ENCODE measurements around the gene USP10.

The USP10 gene

DNA sequence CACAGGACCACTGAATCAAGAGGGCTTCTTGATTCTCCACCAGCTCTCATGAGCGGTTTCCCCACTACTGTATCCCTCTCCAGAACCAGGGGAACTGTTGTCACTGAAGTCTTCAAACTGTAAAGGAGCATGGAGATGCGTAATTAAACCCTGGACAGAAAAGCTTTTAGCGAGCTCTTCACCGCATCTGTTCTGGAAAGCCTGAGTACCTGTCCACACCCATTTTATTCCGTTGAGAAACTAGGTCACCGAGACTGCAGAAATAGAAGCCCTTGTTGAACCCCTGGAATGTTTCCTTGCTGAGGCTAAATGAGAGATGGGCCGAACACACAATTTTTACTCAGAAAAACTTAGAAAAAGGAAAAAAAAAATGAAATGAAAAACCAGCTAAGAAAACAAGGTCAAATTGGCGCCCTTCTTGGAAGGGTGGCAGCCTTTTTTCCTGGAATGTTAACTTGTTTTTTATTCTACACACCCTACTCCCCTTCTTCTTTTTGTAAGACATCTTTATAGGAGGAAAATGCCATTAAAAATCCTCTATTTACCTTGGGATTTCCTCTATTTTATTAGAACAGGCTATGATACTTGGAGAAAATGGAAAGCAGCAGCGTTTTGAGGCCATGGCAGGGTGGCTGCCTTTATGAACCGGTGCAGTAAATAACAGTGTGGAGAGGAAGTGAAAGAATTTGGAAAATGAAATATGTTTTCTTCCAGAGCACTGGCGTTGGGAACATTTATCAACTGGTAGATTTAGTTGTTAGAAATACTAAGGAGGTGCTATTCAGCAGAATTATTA is 67.4 kb downstream of the USP10 start:
- no peaks in the 10 kb centered on the region for H3K9me3 Mint-ChIP-seq
- H3K36me3 Mint-ChIP-seq (ENCODE audit: low read depth), result peaks cover 94% of the 10 kb centered on the region
- peak overlapping the region; percentile 60 for H3K27ac Mint-ChIP-seq
- no peak overlapping the region for H3K4me3 Mint-ChIP-seq
- peaks cover 33% of the 10 kb centered on the region for H3K4me1 Mint-ChIP-seq (ENCODE audit: low read depth)
- DNase-seq, result no peak
- no peaks in the 10 kb centered on the region for H3K27me3 Mint-ChIP-seq

GRCh38 chr16:84768061-84768807 is 68.4 kb downstream of the USP10 start:
- Mint-ChIP-seq H3K27ac (peak overlapping the region; percentile 61), H3K27me3 (no peaks in the 10 kb centered on the region), H3K9me3 (no peaks in the 10 kb centered on the region), H3K4me3 (no peak overlapping the region), H3K4me1 (ENCODE audit: low read depth) (peaks cover 33% of the 10 kb centered on the region), H3K36me3 (ENCODE audit: low read depth) (peaks cover 95% of the 10 kb centered on the region)
- DNase-seq, result no peak

GRCh38 chr16:84768808-84769197 is 69.0 kb downstream of the USP10 start:
- H3K4me1 Mint-ChIP-seq (ENCODE audit: low read depth), result peaks cover 31% of the 10 kb centered on the region
- peaks cover 95% of the 10 kb centered on the region for H3K36me3 Mint-ChIP-seq (ENCODE audit: low read depth)
- no peak for DNase-seq
- no peak overlapping the region for H3K4me3 Mint-ChIP-seq
- H3K27me3 Mint-ChIP-seq, result no peaks in the 10 kb centered on the region
- no peaks in the 10 kb centered on the region for H3K9me3 Mint-ChIP-seq
- no peak overlapping the region for H3K27ac Mint-ChIP-seq

DNA sequence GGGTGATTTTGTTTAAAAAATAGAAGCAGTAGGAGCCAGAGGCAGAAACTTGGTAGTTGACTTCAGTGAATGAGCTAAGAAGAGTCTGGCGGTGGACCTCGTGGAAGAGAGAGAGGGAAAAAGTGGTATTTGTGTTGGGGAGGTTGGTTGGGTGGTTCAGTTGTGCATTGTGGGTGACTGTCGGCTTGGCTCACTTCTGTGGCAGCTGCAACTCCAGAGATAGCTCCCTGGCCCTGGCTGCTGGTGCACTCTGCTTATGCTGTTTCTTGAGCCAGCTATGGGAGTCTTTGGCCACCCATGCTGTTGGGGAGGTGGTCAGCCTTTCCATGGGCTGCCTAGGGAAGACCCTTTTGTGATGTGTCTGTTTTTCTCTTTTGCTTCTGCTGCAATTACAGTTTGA is 69.6 kb downstream of the USP10 start:
- DNase-seq, result no peak
- Mint-ChIP-seq H3K27me3 (no peaks in the 10 kb centered on the region), H3K36me3 (ENCODE audit: low read depth) (peaks cover 93% of the 10 kb centered on the region), H3K27ac (peak overlapping the region; percentile 67), H3K9me3 (no peaks in the 10 kb centered on the region), H3K4me3 (no peak overlapping the region), H3K4me1 (ENCODE audit: low read depth) (peaks cover 29% of the 10 kb centered on the region)

DNA sequence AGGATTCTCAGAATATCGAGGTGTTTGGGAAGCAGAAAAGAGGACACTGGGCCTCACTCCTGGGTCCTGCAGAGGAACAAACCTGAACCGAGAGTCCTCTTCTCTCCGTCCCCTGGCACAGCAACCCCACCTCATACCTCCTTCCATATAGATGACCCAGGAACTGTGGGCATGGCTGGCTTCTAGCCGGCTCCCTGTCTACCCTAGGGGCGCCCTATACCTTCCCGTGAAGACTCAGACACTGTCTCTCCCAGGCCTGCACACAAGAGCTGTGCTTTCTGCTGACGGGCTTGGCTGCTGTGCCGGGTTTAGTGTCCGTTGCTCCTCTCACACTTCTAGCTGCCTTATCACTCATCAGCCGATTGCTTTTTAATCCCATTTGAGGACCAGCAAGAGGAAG is 73.5 kb downstream of the USP10 start:
- Mint-ChIP-seq H3K4me1 (ENCODE audit: low read depth) (no peaks in the 10 kb centered on the region), H3K9me3 (no peaks in the 10 kb centered on the region), H3K27ac (no peak overlapping the region), H3K27me3 (no peaks in the 10 kb centered on the region), H3K36me3 (ENCODE audit: low read depth) (peaks cover 95% of the 10 kb centered on the region), H3K4me3 (no peak overlapping the region)
- DNase-seq, result no peak

DNA sequence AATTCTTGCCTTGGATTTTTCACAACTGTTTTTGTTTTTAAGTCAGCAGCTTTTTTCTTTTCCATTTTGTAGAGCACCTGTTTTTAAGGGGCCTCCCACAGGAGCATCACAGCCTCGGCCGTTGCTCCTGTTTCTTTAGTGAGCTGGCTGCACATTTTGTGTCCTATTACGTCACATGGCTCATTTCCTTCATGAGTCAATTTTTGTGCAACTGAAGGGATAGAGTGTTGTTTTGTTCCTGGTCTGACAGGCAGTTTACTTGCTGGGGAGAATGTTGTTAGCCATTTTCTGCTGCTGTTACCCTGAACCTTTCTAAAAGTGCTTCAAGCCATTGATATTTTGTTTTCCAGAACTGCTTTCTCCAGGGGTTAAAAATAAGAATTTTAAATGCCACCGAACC is 75.0 kb downstream of the USP10 start:
- peaks cover 95% of the 10 kb centered on the region for H3K36me3 Mint-ChIP-seq (ENCODE audit: low read depth)
- no peaks in the 10 kb centered on the region for H3K4me1 Mint-ChIP-seq (ENCODE audit: low read depth)
- no peaks in the 10 kb centered on the region for H3K9me3 Mint-ChIP-seq
- DNase-seq, result no peak
- H3K27ac Mint-ChIP-seq, result peak overlapping the region; percentile 68
- H3K27me3 Mint-ChIP-seq, result no peaks in the 10 kb centered on the region
- H3K4me3 Mint-ChIP-seq, result no peak overlapping the region

DNA sequence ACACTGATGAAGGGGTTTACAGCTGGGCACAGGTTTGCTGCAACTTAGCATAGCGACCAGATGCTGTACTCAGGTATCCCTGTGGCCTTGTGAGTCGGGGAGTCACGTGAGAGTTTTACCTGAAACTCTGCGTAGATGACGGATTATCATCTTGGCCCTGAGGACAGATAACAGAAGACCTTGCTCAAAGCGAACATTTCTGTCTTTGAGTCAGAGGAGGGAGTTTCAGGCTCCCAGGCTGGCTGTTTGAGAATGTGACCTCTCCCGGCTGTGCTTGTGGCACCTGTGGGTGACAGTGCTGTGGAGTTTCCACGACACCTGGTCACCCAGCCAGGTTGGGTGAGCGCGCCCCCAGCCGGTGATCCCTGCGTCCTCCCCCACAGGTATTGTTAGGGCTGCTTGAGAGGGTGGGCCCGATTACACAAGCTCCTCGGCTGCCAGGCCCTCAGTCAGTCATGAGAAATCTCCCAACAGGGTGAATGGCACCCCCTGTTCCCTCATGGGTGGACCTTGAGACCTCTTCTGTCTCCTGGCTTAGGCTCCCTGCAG is 75.5 kb downstream of the USP10 start:
- no peak overlapping the region for H3K4me3 Mint-ChIP-seq
- DNase-seq, result no peak
- no peaks in the 10 kb centered on the region for H3K27me3 Mint-ChIP-seq
- no peaks in the 10 kb centered on the region for H3K4me1 Mint-ChIP-seq (ENCODE audit: low read depth)
- peaks cover 95% of the 10 kb centered on the region for H3K36me3 Mint-ChIP-seq (ENCODE audit: low read depth)
- H3K27ac Mint-ChIP-seq, result peak overlapping the region; percentile 68
- H3K9me3 Mint-ChIP-seq, result no peaks in the 10 kb centered on the region

GRCh38 chr16:84777435-84777834 is 77.6 kb downstream of the USP10 start:
- H3K36me3 Mint-ChIP-seq (ENCODE audit: low read depth), result peaks cover 84% of the 10 kb centered on the region

DNA sequence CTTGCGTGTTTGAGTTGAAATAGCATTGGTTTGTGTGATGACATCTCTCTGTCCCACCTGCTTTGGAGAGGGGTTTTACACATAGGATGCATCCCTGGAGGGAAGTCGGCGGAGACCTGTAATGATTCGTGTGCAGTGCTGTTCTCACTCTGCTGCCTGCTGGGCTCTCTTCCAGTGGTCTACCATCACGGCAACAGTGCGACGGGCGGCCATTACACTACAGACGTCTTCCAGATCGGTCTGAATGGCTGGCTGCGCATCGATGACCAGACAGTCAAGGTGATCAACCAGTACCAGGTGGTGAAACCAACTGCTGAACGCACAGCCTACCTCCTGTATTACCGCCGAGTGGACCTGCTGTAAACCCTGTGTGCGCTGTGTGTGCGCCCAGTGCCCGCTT is 78.9 kb downstream of the USP10 start:
- H3K27ac Mint-ChIP-seq, result no peak overlapping the region
- H3K27me3 Mint-ChIP-seq, result no peaks in the 10 kb centered on the region
- H3K9me3 Mint-ChIP-seq, result no peaks in the 10 kb centered on the region
- no peak overlapping the region for H3K4me3 Mint-ChIP-seq
- H3K36me3 Mint-ChIP-seq (ENCODE audit: low read depth), result peaks cover 71% of the 10 kb centered on the region
- H3K4me1 Mint-ChIP-seq (ENCODE audit: low read depth), result no peaks in the 10 kb centered on the region
- no peak for DNase-seq

More at GRCh38 chr16:84777435-84777834, 77.6 kb downstream of the USP10 start:
- H3K4me3 Mint-ChIP-seq, result no peak overlapping the region
- H3K27me3 Mint-ChIP-seq, result no peaks in the 10 kb centered on the region
- no peak overlapping the region for H3K27ac Mint-ChIP-seq
- no peaks in the 10 kb centered on the region for H3K4me1 Mint-ChIP-seq (ENCODE audit: low read depth)
- no peaks in the 10 kb centered on the region for H3K9me3 Mint-ChIP-seq
- no peak for DNase-seq

DNA sequence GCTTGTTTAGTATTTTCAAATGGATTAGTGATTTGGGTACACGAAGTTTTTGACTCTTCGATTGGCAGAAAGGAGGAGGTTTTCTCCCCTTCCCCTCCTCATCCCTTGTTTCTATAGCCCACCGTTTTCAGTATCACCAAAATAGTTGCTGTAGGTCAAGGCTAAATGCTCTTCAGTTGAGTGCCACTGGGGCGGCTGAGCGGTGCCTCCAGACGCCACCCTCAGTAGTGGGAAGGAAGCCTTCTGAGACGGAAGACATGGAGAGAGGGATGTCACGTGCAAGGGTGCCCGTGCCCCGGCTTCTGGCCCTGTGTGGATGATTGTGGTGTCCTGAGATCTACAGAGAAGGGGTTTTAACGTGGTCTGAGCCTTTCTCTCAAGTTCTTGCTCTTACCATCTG is 80.3 kb downstream of the USP10 start:
- H3K27ac Mint-ChIP-seq, result no peak overlapping the region
- peaks cover 61% of the 10 kb centered on the region for H3K36me3 Mint-ChIP-seq (ENCODE audit: low read depth)
- no peaks in the 10 kb centered on the region for H3K27me3 Mint-ChIP-seq
- H3K9me3 Mint-ChIP-seq, result no peaks in the 10 kb centered on the region
- no peaks in the 10 kb centered on the region for H3K4me1 Mint-ChIP-seq (ENCODE audit: low read depth)
- DNase-seq, result no peak
- H3K4me3 Mint-ChIP-seq, result no peak overlapping the region

DNA sequence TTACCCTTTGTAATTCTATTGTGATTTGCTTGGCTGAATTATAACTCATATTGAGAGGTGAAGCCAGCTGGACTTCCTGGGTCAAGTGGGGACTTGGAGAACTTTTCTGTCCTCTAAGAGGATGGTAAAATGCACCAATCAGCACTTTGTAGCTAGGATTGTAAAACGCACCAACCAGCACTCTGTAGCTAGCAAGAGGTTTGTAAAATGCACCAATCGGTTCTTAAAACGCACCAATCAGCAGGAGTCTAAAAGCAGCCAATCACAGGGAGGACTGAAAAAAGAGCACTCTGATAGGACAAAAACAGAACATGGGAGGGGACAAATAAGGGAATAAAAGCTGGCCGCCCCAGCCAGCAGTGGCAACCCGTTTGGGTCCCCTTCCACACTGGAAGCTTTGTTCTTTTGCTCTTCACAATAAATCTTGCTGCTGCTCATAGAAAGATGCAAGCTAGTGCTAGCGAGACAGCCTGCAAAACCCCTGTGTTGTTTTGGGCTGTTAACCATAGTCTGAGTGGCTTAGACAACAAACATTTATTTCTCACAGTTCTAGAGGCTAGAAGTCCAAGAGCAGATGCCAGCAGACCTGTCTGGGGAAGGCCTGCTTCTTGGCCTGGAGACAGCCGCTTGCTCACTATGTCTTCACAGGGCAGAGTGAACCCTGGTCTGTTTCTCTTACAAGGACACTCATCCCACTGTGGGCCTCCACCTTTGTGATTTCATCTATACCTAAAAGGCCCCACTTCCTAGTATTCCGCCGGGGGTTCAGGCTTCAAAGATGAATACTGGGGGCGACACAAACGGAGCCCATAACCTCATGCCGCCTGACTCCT is 81.0 kb downstream of the USP10 start:
- Mint-ChIP-seq H3K27me3 (no peaks in the 10 kb centered on the region), H3K36me3 (ENCODE audit: low read depth) (peaks cover 54% of the 10 kb centered on the region), H3K27ac (no peak overlapping the region), H3K4me3 (no peak overlapping the region), H3K9me3 (no peaks in the 10 kb centered on the region), H3K4me1 (ENCODE audit: low read depth) (no peaks in the 10 kb centered on the region)
- no peak for DNase-seq

DNA sequence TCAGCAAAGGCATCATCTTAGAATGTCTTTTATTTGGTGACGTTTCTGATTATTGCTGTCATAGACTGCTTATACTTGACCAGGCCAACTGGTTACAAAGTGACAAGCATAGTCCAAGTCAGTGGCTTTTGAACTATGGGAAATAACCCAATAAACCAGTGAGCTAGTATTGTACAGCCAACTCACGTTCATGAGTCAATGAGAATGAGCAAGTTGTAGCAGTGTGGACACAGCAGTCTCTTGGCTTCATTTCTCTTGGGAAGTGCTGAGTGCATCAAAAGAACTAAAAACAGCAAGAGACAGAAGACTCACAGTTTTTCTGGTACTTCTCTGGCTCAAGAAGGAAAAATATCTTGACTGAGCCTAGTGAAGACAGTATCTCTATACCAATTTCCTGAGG is 83.0 kb downstream of the USP10 start:
- Mint-ChIP-seq H3K4me1 (ENCODE audit: low read depth) (no peaks in the 10 kb centered on the region), H3K36me3 (ENCODE audit: low read depth) (peaks cover 37% of the 10 kb centered on the region), H3K27me3 (no peaks in the 10 kb centered on the region), H3K27ac (no peak overlapping the region), H3K9me3 (no peaks in the 10 kb centered on the region), H3K4me3 (no peak overlapping the region)
- DNase-seq, result no peak

DNA sequence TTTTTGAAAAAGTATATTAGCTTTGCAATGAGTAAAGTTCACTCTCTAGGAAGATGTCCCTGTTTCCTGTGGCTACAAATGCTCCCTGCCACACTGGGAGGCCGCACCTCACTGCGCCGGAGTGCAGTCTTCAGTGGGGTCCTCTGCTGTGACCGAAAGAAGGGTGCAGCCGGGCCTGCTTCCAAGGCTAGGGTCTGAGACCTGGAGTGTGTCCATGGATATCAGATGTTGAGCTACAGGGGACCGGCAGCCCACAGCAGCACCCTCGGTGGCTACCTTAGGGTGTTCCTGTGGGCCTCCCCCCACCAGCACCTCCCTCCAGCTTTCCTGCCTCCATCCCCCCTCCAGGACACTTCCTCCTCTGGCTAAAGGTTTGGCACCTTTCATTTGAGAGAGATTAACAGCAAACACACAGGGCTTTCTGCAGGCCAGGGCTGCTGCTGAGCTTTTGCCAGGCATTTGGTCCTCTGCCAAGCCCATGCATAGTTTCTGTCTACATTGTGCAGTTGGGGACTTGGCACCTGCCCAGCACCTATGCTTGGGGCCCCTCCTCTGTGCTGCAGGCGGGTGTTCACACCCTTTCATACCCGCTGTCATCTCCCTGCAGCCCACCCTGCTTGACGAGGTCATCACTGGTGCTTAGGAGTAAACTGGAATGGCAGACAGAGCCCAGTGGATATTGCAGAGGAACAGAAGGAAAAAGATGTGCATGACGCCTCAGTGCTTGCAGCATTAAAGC is 86.2 kb downstream of the USP10 start:
- DNase-seq, result no peak
- Mint-ChIP-seq H3K27ac (peak overlapping the region; percentile 12), H3K4me3 (no peak overlapping the region)

More for the DNA sequence above, 86.2 kb downstream of the USP10 start:
- Mint-ChIP-seq H3K9me3 (no peaks in the 10 kb centered on the region), H3K36me3 (ENCODE audit: low read depth) (peaks cover 7% of the 10 kb centered on the region), H3K27me3 (no peaks in the 10 kb centered on the region), H3K4me1 (ENCODE audit: low read depth) (no peaks in the 10 kb centered on the region)
